Measurements from ENCODE around the gene NPHS1. TPM values are rescaled to one million over a fixed set of nuclear protein-coding genes. Genes with fewer than 3 reads are reported as not detected.

Gene NPHS1
- total RNA-seq, 4 donors from 2014 or later: not detected

DNA sequence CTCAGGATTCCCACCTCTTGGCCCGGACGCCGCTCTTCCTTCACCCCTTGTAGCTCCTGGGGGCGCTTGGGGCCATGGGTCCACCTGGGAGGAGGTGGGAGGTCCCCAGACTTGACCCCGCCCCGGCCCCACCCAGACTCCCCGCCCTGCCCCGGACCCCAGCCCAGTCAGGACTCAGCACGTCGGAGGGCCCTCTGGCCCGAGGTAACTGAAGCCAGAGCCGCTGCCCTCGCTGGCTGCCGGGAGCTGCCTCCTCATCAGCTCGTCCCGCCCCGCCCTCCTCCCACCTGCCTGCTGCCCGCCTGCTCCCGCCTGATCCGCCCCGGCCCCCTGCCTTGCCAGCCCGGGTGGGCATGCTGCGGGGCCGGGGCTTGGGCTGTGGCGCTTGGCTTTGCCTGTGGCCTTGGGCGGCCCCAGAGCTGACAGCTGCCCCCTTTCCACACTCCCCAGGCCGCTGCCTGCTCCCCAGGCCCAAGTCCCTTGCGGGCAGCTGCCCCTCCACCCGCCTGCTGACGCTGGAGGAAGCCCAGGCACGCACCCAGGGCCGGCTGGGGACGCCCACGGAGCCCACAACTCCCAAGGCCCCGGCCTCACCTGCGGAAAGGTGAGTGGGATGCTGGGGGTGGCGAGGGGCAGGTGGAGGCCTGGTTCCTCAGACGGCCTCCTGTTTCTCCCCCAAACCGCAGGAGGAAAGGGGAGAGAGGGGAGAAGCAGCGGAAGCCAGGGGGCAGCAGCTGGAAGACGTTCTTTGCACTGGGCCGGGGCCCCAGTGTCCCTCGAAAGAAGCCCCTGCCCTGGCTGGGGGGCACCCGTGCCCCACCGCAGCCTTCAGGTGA is 67.6 kb downstream of the NPHS1 start:
- Histone ChIP-seq H3K4me1 (no peaks in the 10 kb centered on the region), H3K27ac (no peak overlapping the region), H3K36me3 (peaks cover 53% of the 10 kb centered on the region), H3K27me3 (no peaks in the 10 kb centered on the region), H3K4me3 (no peak overlapping the region), H3K9me3 (no peaks in the 10 kb centered on the region)
- DNase-seq (ENCODE audit: low spot score in 2 of 2): no peak
- TF ChIP-seq, protein P1, sequence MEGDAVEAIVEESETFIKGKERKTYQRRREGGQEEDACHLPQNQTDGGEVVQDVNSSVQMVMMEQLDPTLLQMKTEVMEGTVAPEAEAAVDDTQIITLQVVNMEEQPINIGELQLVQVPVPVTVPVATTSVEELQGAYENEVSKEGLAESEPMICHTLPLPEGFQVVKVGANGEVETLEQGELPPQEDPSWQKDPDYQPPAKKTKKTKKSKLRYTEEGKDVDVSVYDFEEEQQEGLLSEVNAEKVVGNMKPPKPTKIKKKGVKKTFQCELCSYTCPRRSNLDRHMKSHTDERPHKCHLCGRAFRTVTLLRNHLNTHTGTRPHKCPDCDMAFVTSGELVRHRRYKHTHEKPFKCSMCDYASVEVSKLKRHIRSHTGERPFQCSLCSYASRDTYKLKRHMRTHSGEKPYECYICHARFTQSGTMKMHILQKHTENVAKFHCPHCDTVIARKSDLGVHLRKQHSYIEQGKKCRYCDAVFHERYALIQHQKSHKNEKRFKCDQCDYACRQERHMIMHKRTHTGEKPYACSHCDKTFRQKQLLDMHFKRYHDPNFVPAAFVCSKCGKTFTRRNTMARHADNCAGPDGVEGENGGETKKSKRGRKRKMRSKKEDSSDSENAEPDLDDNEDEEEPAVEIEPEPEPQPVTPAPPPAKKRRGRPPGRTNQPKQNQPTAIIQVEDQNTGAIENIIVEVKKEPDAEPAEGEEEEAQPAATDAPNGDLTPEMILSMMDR (IDR thresholded peaks at IDR 0.05): no peak
- no peak for TF ChIP-seq POLR2AphosphoS5 (IDR thresholded peaks at IDR 0.05)
- no peak for TF ChIP-seq EP300 (IDR thresholded peaks at IDR 0.05)
- TF ChIP-seq POLR2A (IDR thresholded peaks at IDR 0.05): no peak
- 80% methylated on average over 36 of the region's 45 CpGs for WGBS

DNA sequence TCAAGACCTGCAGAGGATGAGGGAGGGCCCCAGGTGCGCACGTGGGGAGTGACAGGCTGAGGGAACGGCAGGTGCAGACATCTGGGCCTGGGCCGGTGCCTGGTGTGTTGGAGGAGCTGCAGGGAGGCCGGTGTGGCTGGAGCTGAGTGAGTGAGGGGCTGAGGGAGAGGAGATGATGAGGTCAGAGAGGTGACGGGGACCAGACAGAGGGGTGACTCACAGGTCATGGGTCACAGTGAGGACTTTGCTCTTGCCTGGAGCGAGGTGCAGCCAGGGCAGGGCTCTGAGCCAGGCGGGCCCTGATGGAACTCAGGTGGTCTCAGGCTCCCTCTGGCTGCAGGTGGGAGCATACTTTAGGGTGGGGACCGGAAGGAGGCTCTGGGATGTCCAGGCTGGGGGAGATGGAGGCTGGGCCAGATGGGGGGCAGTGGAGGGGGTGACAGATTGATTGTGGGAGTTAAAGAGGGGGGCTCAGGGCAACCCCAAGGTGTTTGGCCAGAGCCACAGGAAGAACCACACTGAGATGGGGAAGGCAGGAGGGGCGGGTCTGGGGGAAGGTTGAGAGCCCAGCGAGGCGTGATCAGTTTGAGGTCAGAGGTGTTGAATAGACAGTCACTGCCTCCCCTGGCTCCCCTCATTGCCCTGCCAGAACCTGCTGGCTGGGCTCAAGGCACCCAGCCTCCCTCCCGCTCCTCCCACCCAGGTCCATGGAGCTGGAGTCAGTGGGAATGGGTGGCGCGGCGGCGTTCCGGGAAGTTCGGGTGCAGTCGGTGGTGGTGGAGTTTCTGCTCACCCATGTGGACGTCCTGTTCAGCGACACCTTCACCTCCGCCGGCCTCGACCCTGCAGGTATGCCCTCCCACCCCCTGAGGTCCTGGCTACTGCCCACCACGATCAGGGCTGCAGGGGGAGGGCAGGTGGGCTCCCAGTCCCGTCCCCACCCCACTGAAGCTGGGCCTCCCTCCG is 68.6 kb downstream of the NPHS1 start:
- Histone ChIP-seq H3K27me3 (no peaks in the 10 kb centered on the region), H3K4me1 (no peaks in the 10 kb centered on the region), H3K36me3 (peaks cover 56% of the 10 kb centered on the region), H3K4me3 (no peak overlapping the region), H3K9me3 (no peaks in the 10 kb centered on the region), H3K27ac (no peak overlapping the region)
- DNase-seq (ENCODE audit: low spot score in 2 of 2): no peak
- TF ChIP-seq, protein P1 (IDR thresholded peaks at IDR 0.05): no peak
- TF ChIP-seq EP300 (IDR thresholded peaks at IDR 0.05) (no peak), POLR2AphosphoS5 (IDR thresholded peaks at IDR 0.05) (no peak), POLR2A (IDR thresholded peaks at IDR 0.05) (no peak)
- WGBS: 85% methylated on average over 27 of the region's 28 CpGs

DNA sequence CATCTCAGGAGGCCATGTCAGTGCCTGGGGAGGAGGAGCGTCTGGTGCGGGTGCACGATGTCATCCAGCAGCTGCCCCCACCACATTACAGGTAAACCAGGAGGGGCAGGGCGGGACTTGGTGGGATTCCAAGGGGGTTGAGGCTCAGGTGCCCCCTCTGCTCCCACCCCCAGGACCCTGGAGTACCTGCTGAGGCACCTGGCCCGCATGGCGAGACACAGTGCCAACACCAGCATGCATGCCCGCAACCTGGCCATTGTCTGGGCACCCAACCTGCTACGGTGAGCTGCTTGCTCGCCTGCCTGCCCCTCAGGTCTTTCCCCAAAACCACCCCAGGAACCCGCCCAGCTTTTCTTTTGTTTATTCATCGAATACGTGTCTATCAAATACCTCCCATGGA is 69.7 kb downstream of the NPHS1 start:
- Histone ChIP-seq H3K4me3 (no peak overlapping the region), H3K36me3 (peaks cover 56% of the 10 kb centered on the region), H3K9me3 (no peaks in the 10 kb centered on the region), H3K27ac (no peak overlapping the region), H3K27me3 (no peaks in the 10 kb centered on the region), H3K4me1 (no peaks in the 10 kb centered on the region)
- WGBS: 96% methylated on average over 8 of the region's 12 CpGs
- DNase-seq (ENCODE audit: low spot score in 2 of 2): peak in 1 of 2 donors; percentile 60
- no peak for TF ChIP-seq POLR2AphosphoS5 (IDR thresholded peaks at IDR 0.05)

DNA sequence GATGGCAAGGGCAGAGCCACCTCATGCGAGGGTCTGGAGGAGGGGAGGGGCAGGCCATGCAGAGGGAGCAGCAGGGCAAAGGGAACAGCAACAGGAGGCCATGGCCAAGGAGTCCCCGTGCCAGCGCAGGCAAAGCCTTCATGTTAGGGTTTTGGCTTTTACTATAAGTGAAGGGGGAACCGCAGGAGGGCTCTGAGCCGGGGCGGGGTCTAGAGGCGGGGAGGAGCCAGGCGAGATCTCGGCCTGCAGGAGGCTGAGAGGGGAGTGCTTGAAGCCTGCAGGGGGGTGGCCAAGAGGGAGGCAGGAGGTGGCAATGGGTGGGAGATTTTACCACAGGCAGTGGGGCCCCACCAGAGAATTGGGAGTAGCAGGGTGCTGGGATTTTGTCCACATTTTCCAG is 70.7 kb downstream of the NPHS1 start:
- 87% methylated on average over 9 of the region's 9 CpGs for WGBS
- Histone ChIP-seq H3K36me3 (peaks cover 53% of the 10 kb centered on the region), H3K4me3 (no peak overlapping the region)

DNA sequence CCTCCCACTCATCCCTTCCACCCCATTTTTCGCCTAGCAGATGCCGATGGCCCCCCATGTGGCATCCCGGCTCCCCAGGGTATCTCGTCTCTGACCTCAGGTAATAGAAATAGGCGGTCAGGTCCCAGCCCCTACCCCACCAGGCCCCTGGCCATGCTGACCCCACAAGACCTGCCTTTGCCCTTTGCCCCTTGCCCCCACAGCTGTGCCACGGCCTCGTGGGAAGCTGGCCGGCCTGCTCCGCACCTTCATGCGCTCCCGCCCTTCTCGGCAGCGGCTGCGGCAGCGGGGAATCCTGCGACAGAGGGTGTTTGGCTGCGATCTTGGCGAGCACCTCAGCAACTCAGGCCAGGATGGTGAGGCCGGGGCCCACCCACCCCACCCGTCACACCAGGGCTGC is 71.6 kb downstream of the NPHS1 start:
- TF ChIP-seq POLR2A (IDR thresholded peaks at IDR 0.05) (no peak), POLR2AphosphoS5 (IDR thresholded peaks at IDR 0.05) (no peak), EP300 (IDR thresholded peaks at IDR 0.05) (no peak)
- TF ChIP-seq, protein P1 (IDR thresholded peaks at IDR 0.05): no peak
- H3K27ac ChIP-seq: no peak overlapping the region
- H3K27me3 ChIP-seq: no peaks in the 10 kb centered on the region
- peak in 1 of 2 donors; percentile 59 for DNase-seq (ENCODE audit: low spot score in 2 of 2)
- no peaks in the 10 kb centered on the region for H3K9me3 ChIP-seq
- peaks cover 9% of the 10 kb centered on the region for H3K4me1 ChIP-seq
- peaks cover 48% of the 10 kb centered on the region for H3K36me3 ChIP-seq
- H3K4me3 ChIP-seq: no peak overlapping the region
- 98% methylated on average over 9 of the region's 20 CpGs for whole genome bisulfite sequencing

More for the DNA sequence above, 70.7 kb downstream of the NPHS1 start:
- TF ChIP-seq POLR2AphosphoS5 (IDR thresholded peaks at IDR 0.05) (no peak), EP300 (IDR thresholded peaks at IDR 0.05) (no peak)
- DNase-seq (ENCODE audit: low spot score in 2 of 2): no peak
- Histone ChIP-seq H3K9me3 (no peaks in the 10 kb centered on the region), H3K4me1 (no peaks in the 10 kb centered on the region), H3K27ac (no peak overlapping the region), H3K27me3 (no peaks in the 10 kb centered on the region)

DNA sequence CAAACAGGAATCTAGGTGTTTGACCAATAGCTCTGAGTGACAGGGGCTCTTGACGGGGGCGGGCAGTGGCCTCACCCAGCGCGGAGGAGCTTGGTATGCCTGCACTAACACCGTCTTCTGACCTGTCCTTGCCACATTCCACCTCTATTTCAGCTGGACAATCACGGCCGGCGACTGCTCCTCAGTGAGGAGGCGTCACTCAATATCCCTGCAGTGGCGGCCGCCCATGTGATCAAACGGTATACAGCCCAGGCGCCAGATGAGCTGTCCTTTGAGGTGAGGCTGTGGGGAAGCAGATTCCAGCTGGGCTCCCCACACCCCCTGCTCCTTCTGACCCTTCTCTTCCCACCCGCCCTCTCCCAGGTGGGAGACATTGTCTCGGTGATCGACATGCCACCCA is 72.2 kb downstream of the NPHS1 start:
- peaks cover 44% of the 10 kb centered on the region for H3K36me3 ChIP-seq
- DNase-seq (ENCODE audit: low spot score in 2 of 2): no peak
- no peak overlapping the region for H3K27ac ChIP-seq
- no peaks in the 10 kb centered on the region for H3K27me3 ChIP-seq
- WGBS: 95% methylated on average over 13 of the region's 16 CpGs
- H3K9me3 ChIP-seq: no peaks in the 10 kb centered on the region
- TF ChIP-seq POLR2AphosphoS5 (IDR thresholded peaks at IDR 0.05) (no peak), POLR2A (IDR thresholded peaks at IDR 0.05) (no peak), EP300 (IDR thresholded peaks at IDR 0.05) (no peak)
- TF ChIP-seq, protein P1 (IDR thresholded peaks at IDR 0.05): no peak
- H3K4me1 ChIP-seq: peaks cover 13% of the 10 kb centered on the region
- no peak overlapping the region for H3K4me3 ChIP-seq
